ENCODE data around the gene P3H4.

P3H4 gene

GRCh38 chr17:41775394-41776226 is 36.1 kb downstream of the P3H4 start:
- TF ChIP-seq CTCF (IDR thresholded peaks at IDR 0.05) = no peak
- TF ChIP-seq ZFX (IDR thresholded peaks at IDR 0.05; ENCODE audit: borderline replicate concordance) = no peak
- peak overlapping the region; percentile 82 for H3K27ac ChIP-seq

GRCh38 chr17:41773731-41774193 is 38.0 kb downstream of the P3H4 start:
- no peak for TF ChIP-seq CTCF (IDR thresholded peaks at IDR 0.05)
- no peak for TF ChIP-seq ZFX (IDR thresholded peaks at IDR 0.05; ENCODE audit: borderline replicate concordance)
- H3K27ac ChIP-seq = peak overlapping the region; percentile 78

- TF ChIP-seq ZFX (IDR thresholded peaks at IDR 0.05; ENCODE audit: borderline replicate concordance) (no peak), CTCF (IDR thresholded peaks at IDR 0.05) (no peak)
- H3K27ac ChIP-seq = peak overlapping the region; percentile 78
These were observed 38.6 kb downstream of the P3H4 start for GRCh38 chr17:41773190-41773588.

GRCh38 chr17:41772586-41773189 is 39.1 kb downstream of the P3H4 start:
- peak overlapping the region; percentile 78 for H3K27ac ChIP-seq
- TF ChIP-seq ZFX (IDR thresholded peaks at IDR 0.05; ENCODE audit: borderline replicate concordance) (no peak), CTCF (IDR thresholded peaks at IDR 0.05) (no peak)

GRCh38 chr17:41772218-41772585 is 39.5 kb downstream of the P3H4 start:
- peak overlapping the region; percentile 78 for H3K27ac ChIP-seq
- TF ChIP-seq ZFX (IDR thresholded peaks at IDR 0.05; ENCODE audit: borderline replicate concordance) (no peak), CTCF (IDR thresholded peaks at IDR 0.05) (no peak)

- TF ChIP-seq CTCF (IDR thresholded peaks at IDR 0.05) = no peak
- TF ChIP-seq ZFX (IDR thresholded peaks at IDR 0.05; ENCODE audit: borderline replicate concordance) = no peak
- H3K27ac ChIP-seq = peak overlapping the region; percentile 78
These were observed 40.2 kb downstream of the P3H4 start for GRCh38 chr17:41771389-41772206.
